HG02759 (cell line): ENCODE data around the gene TLR3.
A peak's percentile ranks its signal among the peaks of the same experiment; 100 is the strongest.
"Not testable (repeated sequence)": the region's sequence is repeated elsewhere in the genome, so short reads cannot be mapped to it uniquely, and the experiment has no call there.

Source experiments
- ATAC-seq: cut with Tn5 transposase; IDR thresholded peaks from one replicate; pipeline ENCODE4 v1.9.1; 2021; ENCODE audit warnings: mild to moderate bottlenecking, moderate library complexity; ENCODE audit not compliant: unreplicated experiment

Gene TLR3

DNA sequence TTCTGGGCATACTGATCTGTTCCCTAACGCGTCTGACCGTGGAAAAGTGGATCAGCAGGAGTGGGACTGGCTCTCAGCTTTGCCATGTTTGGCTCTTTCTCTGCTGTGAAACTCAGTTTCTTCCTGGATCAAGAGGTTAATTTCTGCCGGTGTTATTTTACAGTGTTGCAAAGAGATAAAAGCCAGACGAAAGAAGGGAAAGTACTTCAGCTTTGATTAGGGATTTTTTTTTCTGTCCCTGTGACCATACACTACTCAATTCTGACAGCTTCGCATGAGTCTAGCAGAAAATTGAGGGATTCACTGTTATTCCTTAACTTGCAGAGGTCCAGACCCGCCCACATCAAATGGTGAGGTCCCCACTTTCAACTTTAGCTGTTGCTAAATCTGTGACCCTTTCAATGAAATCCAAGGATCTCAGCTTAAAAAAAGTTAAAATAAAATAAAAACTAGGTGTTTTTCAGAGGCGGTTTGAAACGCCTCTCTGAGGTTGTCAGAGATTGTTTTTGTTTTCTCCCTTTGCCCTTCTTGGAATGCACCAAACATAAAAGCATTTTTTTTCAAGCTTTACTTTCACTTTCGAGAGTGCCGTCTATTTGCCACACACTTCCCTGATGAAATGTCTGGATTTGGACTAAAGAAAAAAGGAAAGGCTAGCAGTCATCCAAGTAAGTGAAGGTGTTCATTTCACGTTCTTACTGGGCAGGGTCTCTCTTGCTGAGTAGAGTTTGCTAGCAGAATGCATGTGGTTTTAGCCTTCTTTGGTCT lies at the start of gene TLR3:
TSS of gene TLR3 (plus strand) at position 576 of the 768 bp plus-strand sequence. CDS start 7,464 bp downstream, outside the sequence.
- ATAC-seq: no peak

DNA sequence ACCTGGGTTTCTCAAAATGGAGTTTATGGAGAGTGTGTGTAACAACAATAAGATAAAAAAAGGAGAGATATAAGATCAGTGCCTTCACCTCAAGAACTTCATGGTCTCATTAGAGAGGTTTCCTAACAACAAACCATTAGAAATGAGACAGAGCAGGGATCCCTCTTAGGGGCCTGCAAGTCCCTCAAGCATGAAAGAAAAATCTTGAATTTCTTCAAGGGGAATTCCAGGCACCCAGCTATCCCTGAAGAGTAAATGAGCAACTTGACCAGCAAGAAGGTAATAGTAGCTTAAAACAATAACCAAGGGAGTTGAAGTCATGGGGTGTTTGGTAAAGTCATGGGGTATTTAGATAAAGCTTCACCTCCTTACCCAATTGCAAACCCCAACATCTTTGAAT lies 49.7 kb upstream of the TLR3 start:
- no peak for ATAC-seq

DNA sequence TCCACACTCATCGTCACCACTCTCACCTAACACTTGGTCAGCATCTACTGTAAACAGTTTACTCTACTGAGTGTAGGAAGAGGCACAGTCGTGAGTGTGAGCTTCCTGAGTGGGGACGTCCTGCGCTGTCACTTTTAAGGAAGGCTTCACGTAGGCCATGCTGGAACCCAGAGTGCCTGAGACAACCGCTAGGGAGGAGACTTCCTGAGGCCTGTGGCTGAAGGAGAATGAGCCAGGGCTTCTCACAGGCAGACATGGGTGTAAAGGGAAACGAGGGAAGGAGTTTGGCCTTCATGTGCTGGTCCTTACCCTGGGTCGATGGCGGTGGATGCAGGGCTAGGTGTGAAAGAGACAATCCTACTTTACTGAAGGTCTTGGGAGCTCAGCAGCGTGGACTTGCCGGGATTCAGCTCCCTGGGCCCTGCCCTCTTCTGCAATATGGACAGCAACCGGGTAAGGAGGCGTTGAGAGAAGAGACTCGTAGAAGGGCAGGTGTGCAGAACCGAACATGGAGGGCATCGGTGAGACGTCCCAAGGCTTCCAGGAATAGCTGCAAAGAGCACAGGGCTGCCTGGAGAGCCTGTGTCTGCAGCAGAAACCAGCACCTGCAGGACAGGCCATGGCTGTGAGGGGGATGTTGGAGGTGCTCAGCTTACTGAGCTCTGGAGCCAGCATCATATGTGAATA lies 48.7 kb upstream of the TLR3 start:
- ATAC-seq: no peak

DNA sequence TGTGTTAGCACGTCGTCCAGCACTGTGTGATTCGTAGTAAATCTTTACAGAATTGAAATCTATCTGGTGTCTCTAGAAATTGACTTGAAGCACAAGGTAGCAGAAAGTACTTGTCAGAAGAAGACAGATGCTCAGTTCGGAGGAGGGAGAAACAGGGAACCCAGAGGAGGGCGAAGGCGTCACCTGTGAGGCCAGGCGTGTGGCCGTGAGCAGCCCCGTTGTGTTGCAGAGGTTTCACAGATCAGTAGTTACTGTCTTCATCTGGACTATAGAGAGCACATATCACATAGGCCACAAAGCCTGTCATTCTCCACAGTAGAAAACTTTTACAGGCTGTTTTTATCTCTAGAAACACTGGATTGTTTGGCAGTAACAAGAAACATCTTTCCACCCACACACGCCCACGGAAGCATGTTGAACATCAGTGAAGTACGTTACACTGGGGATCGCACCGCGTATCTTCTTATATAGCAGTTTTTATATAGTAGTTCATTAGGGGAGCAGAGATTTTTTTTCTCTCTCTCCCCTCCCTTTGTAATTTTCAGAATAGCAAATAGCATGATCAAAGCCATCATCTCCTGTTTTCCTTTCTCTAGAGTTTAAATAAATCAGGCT lies 48.1 kb upstream of the TLR3 start:
- ATAC-seq: no peak

DNA sequence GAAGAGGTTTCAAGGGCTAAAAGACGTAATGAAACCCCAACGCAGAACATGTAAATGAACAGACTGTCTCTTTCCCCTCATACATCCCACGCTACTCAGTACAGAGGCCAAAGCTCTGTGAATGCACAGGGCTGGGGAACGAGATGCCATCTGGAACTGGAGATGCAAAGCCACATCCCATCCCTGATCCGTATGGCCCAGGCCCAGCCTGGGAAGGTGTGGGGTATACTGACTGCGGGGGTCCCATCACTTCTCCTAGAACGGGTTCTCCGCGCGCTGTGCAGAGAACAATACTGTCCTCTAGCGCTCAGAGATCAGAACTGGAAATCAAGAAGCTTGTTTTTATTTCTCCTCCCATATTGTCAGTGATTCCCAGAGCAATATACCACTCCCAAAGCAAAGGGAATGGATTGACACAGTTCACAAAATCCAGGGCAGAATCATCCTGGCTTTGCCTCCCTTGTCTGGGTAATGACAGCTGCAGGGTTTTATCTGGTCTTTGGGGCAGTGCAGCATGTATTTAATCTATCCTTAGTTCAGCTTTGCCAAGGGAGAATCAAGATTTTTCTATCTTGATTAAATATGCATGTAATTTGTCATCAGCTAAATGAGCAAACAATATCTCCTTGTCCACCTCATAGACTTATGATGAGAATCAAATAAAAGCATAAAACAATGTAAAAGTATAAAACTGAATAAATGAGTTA lies 47.3 kb upstream of the TLR3 start:
- no peak for ATAC-seq

DNA sequence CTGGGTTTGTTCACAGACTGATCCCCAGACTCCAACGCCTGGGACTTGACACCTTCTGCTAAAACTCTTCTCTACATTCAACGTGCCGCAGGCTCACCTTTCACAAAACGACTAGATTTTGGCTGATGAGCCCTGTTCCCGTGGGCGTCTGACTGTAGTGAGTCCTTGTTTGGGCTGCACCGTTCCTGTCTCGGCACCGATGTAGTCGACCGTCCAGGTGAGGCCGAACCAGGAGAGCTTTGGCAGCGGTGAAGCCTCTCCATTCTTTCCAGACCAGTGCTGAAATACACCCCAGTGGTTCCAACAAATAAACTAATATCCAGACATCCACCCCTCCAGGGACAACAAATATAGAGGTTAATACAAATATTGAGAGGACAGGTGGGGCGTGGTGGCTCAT lies 45.0 kb upstream of the TLR3 start:
- no peak for ATAC-seq

DNA sequence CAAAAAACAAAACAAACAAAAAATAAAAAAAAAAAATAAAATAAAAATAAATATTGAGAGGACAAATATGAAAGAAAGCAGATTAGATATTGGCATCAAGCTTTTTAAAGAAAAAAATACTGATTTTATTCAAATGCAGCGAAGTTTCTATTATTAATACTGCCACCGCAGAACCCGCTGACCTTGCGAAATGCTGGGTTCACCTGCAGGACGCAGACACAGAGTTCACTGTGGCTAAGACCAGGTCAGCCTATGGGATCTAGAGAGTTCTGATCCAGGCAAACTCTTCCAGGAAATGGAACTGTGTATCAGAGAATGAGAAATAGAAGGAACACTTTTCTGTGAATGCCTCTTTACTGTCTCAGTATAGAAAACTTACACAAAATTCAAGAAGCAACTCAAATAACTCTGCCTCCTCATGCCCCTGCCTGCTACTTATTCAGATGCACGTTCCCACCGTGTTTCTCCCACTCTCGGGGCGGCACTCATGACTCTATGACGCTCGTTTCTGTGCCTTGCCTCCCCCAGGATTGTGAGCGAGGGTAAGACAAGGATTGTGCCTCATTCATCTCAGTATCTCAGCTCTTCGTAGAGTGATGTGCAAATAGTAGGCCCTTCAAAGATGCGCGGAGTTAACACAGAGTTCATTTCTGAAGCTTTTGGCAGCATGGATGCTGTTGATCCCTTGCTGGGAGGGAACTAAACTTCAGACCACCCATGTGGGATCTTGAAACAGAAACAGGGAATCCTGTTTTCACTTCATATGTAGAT lies 44.1 kb upstream of the TLR3 start:
- ATAC-seq: no peak

DNA sequence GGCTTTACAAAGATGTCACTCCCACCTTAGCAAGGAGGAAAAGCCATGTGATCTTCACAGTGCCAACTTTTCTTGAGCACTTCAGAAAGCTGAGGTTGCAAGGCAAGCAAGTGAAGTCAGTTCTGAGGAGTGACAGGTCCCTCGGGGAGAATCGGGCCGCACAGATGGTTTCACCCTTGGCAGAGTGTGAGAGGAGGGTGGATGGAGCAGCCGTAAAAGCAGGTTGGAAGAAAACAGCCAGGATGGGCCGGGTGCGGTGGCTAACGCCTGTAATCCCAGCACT lies 43.6 kb upstream of the TLR3 start:
- no peak for ATAC-seq

DNA sequence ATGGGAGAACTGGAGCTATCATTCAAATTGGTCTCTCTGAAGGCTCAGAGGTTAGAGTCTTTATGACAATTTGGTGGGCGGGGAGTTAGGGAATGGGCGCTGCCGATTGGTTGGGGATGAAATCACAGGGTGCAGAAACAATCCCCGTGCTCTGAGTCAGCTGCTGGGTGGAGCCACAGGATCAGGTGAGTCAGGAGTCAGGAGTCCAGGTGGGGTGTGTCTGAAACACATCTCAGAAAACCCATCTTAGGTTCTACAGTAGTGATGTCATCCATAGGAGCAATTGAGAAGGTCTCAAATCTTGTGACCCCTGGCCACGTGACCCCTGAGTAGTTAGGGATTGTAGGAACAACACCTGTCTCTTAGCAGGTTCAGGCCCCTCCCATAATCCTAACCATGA lies 41.6 kb upstream of the TLR3 start:
- no peak for ATAC-seq

DNA sequence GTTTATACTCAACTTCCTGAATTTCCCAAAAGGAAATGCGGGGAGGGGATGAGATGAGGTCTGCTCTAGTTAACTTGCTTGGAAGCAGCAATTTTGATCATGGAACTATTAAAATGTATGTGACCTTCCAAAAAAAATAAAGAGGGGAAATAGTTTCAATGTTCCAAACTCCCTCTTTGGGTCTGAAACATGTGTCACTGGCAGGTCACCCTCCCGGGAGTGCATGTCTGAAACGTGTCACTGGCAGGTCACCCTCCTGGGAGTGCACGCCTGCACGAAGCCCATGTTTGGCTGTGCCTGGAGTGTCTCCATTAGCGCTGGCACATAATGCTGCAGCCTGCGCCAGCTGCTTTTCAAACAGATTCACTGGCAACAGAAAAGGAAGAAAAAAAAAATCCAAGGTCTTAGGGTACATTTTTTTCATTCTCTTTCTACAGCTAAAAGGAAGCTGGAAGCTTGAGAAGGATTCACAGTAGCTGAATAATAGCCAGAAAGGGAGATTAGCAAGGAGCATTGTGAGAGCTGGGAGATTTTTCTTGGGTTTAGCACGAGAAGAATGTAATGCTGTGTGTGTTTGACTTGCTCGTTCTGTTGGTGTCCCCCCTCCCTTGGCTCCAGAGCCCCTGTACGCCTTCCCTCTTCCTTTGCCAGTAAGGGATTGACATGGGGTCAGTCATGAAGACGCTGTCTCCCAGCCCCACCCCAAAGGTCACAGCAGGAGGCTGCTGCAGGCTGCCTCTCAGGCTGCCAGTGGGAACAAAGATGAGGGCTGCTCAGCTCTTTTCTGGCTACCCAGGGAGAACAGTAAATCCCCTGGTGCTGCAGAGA lies 39.2 kb upstream of the TLR3 start:
- ATAC-seq: no peak

DNA sequence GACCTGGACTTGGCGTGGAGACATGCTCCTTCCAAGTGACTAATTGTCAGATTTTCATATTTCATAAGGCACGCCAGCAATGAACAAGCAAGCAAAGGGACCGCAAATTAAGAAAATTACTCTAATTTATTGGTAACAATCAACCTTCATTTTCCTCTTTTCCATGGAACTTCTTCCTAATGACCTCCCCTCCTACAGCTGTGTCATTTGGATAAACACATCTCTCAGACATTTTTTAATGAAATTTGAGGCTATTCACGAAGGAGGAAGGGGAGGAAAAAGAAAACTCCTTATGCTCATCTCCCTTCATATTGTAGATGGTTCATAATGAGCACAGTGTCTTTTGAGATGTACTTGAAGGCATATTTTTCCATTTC lies 38.6 kb upstream of the TLR3 start:
- no peak for ATAC-seq

DNA sequence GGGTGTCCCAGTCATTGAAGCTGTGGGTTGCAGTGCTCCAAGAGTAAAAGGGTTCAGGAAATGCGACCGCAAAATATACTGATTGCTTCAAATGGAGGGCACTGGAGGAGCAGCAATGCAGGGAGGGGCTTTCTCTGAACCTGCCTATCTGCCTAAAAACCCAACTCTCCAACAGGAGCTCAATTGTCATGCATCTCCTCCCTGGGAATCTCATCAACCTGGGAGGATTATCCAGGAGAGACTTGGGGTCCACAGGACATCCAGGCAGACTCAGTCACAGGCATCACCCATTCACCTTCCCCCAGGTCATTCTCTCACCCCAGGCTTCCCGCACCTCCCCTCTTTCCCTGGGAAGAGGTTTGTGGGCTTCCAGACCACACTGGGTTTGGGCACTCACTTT lies 38.2 kb upstream of the TLR3 start:
- ATAC-seq: no peak

DNA sequence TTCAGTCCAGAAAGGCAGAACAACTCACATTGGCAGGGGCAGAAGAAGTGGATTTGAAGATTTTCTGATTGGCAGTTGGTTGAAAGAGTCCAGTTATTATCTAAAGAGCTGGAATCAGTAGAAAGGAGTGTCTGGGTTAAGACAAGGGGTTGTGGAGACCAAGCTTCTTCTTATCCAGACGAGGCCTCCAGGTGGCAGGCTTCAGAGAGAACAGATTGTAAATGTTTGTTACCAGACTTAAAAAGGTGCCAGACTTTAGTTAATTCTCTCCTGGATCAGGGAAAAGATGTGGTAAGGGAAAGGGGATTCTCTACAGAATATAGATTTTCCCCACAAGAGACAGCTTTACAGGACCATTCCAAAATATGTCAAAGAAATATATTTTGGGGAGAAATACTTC lies 36.7 kb upstream of the TLR3 start:
- ATAC-seq: no peak

DNA sequence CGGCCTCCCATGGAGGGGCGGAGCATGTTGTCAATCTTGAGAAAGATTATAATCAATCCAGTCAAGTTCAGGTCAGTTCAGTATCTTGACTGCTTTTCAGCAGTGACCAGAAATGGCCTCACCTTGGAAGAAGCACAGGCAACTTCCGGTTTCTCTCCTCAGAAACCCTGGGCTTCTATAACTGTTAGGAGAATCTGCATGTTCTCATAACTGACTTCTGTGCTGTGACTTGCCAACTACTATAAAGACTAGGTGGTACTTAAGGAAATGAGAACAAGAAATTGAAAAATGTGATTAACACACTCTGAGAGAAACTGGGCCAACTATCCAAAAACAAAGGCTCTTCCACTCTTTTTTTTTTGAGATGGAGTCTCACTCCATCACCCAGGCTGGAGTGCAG lies 35.9 kb upstream of the TLR3 start:
- no peak for ATAC-seq

DNA sequence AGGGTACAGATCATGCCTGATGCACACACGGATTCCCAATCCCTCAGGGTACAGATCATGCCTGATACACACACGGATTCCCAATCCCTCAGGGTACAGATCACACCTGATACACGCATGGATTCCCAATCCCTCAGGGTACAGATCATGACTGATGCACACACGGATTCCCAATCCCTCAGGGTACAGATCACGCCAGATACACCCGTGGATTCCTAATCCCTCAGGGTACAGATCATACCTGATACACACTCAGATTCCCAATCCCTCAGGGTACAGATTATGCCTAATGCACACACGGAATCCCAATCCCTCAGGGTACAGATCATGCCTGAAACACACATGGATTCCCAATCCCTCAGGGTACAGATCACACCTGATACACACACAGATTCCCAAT lies 34.3 kb upstream of the TLR3 start:
- not testable (repeated sequence) for ATAC-seq

DNA sequence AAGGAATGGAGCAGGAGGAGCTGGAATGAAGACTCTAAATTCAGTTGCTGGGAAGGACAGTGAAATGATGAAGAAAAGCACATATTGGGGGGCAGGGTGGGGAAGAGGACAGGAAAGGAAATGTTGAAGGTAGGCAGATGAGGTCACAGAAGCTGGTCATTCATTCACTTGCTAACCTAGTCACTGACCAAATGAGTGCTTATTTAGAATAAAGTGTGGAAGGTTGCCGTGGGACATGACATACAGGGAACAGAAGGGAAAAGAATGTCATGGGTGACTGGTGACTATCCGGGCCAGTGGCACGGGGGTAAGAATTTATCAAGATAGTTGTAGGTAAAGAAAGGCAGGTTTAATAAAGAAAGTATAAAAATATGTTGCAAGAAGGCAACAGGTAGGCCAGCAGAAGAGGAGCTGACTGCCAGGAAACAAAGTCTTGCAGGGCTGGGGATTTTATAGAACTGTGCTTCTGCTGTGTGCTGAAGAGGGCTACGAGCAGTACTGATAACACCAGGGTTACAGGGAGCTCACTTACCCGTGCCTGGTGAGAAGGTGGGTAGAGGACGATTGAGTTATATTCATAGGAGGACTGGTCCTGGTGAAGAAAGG lies 31.9 kb upstream of the TLR3 start:
- no peak for ATAC-seq

DNA sequence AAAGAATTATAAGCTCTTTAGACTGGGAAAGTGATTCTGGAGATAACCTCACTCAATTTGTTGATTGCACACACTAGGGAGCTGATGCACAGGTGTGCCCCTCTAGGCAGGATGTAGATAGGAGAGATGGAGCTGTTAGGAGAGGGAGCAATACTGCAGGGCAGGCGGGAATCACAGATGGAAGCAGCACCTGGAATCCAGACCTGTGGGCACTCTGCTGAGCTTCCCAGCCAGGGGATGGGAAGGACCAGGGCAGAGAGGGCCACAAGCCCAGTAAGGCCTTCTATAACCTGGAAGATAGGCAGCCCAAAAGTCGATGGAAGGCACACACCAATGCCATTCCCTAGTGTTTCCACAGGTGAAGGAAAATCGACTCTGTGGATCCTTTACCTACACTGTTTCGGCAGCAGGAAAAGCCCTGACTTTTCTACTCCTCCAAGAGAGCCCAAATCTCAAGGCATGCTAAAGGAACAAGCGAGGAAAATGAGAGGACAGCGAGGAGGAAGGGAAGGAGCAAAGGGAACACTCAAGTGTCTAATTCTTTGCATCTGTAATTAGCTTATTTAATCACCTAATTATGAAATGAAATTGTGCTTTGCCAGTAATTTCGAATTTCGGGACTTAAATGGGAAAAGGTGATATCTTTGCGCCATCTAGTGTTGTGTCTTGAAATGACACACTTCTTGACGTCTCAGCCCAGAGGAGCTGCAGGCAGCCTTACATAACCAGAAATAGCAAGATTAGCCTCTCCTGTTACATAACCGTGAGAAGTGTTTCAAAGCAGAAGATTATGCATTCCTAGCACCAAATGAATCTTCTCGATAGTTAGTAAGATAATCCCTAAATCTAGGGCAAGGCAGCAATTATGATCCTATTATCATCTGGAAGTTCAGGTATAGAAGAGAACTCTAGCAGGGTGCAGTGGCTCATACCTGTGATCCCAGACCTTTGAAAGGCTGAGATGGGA lies 31.0 kb upstream of the TLR3 start:
- ATAC-seq: peak; percentile 77

DNA sequence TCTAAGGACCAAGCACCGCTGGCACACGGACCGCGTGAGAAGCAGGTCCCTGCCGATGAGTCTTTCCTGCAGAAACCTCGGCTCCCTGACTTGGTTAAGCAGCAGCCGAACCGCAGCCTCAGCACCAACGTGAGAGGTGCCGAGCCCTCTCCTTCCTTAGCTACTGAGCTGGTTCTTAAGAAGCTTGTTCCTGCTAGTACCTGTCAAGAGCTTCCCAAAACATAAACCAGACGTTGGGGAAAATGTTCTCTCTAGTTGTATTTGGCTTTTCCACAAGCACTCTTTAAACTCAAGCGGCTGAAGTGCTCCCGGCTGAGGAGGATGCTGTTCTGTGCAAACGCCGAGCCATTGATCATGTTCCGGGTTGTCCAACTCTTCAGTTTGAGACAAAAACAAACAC lies 29.3 kb upstream of the TLR3 start:
- no peak for ATAC-seq

DNA sequence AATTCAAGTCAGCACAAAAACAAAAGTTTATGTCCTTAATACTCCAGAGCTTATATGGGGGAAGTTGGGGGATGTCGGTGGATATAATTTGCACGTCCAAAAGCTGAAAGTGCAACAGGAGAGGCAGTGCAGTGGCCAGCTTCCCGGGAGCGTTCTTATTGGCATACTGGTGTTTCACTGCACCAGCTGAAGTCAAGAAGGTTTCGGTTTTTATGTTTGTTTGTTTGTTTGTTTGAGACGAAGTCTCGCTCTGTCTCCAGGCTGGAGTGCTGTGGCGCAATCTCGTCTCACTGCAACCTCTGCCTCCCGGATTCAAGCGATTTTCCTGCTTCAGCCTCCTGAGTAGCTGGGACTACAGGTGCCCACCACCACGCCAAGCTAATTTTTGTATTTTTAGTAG lies 28.6 kb upstream of the TLR3 start:
- no peak for ATAC-seq
